Right cardiac atrium (tissue), 5 donors: ENCODE data around the gene PPM1H. TPM values are rescaled to one million over a fixed set of nuclear protein-coding genes. Genes with fewer than 3 reads are reported as not detected.
"Not testable (repeated sequence)": the region's sequence is repeated elsewhere in the genome, so short reads cannot be mapped to it uniquely, and the experiment has no call there.

Experiments used
- ATAC-seq, 2 donors: fragments of 200-7000 bp; cut with Tn5 transposase; one replicate each; pipeline versions ENCODE4 v1.8.0 to v1.9.1; 2020; ENCODE audit warnings: moderate library complexity in 2 of 2, mild to moderate bottlenecking in 1 of 2
- DNase-seq, 3 donors: peaks; one replicate each; pipeline ENCODE4 v3.0.0-alpha.2; 2020
- H3K27ac ChIP-seq: one replicate; pipeline ENCODE4 v1.5.1; 2013; ENCODE audit warnings: mild to moderate bottlenecking, low read length, control low read depth, moderate library complexity
- H3K27me3 ChIP-seq: one replicate; pipeline ENCODE4 v1.6.1; 2013; ENCODE audit not compliant: control insufficient read depth, insufficient read depth
- H3K4me1 ChIP-seq: one replicate; pipeline ENCODE4 v1.6.1; 2013; ENCODE audit warnings: low read length; ENCODE audit not compliant: control insufficient read depth, insufficient read depth
- H3K4me3 ChIP-seq: one replicate; pipeline ENCODE4 v1.5.1; 2013; ENCODE audit warnings: low read length, control low read depth
- H3K9me3 ChIP-seq: one replicate; pipeline ENCODE4 v1.6.1; 2013; ENCODE audit warnings: low read length; ENCODE audit not compliant: control insufficient read depth
- WGBS: extraction: QIAGEN DNeasy Blood & Tissue Kit; methylation state at CpG from one replicate; pipeline ENCODE4 v1.1.7; 2013; 5-methylcytosine and 5-hydroxymethylcytosine counted together
- intact Hi-C, 4 donors: fragments of 100-400 bp; cut with DNase I; formaldehyde crosslinking; loops; one replicate each; pipeline versions ENCODE4 v1.11.0 to v1.14.0; 2022 to 2023
- polyA plus RNA-seq: library from polyadenylated mRNA; stranded (reverse); fragments of 200-250 nt; gene quantifications from one replicate; pipeline ENCODE4 v1.2.3, GENCODE V29; 2013
- total RNA-seq, 4 donors: library from RNA; stranded (reverse); fragmentation: NEBNext Ultra II Directional; extraction: Animal tissue kit (Norgen Biotek cat#: 25700); gene quantifications; one replicate each; pipeline ENCODE4 v1.2.1, GENCODE V29; 2021
- donor health status: healthy with polysubstance abuse.
- donor health status: DM: no; HTN: yes; CAD: no.
- donor health status: DM: no; HTN: no; CAD: no.
- donor health status: DM: no; HTN: yes; CAD: no; lungs with severe emphysema.
- donor health status: DM: yes; HTN: yes; CAD: no.

PPM1H gene
- total and polyA plus RNA-seq, 5 donors: 1.0 to 4.4 (median 3.5) TPM

- ATAC-seq: no peak
- H3K4me1 ChIP-seq: no peaks in the 10 kb centered on the region
- WGBS: 61% methylated on average over 3 of the region's 3 CpGs
- H3K4me3 ChIP-seq: no peak overlapping the region
- H3K27me3 ChIP-seq: peaks cover 2% of the 10 kb centered on the region
- DNase-seq: no peak
- intact Hi-C loops: no loop called here
- no peaks in the 10 kb centered on the region for H3K9me3 ChIP-seq
- no peak overlapping the region for H3K27ac ChIP-seq
Measured at GRCh38 chr12:62943779-62944395, 8.9 kb upstream of the PPM1H start.

DNA sequence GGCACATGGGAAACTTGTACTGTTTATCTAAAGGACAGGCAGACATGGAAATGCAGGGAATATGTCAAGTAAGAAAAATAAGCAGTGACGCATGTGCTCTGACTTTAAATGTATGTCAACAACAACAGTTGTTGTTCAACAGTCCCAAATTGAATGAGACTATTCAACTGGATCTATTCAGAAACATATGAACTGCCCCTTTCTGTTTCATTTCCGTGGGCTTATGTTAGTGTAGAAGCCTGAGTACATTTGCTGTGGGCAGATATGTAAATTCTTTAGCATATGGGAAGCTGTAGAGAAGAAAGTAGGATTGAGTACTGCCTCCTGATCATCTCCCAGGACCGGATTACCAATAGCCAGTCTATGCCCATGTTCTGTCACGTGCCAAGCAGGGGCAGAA lies 7.4 kb upstream of the PPM1H start:
- WGBS: 74% methylated on average over 4 of the region's 4 CpGs
- H3K9me3 ChIP-seq, H3K27me3 ChIP-seq, H3K4me3 ChIP-seq, H3K27ac ChIP-seq, ATAC-seq, H3K4me1 ChIP-seq, intact Hi-C loops, DNase-seq: not testable (repeated sequence)

DNA sequence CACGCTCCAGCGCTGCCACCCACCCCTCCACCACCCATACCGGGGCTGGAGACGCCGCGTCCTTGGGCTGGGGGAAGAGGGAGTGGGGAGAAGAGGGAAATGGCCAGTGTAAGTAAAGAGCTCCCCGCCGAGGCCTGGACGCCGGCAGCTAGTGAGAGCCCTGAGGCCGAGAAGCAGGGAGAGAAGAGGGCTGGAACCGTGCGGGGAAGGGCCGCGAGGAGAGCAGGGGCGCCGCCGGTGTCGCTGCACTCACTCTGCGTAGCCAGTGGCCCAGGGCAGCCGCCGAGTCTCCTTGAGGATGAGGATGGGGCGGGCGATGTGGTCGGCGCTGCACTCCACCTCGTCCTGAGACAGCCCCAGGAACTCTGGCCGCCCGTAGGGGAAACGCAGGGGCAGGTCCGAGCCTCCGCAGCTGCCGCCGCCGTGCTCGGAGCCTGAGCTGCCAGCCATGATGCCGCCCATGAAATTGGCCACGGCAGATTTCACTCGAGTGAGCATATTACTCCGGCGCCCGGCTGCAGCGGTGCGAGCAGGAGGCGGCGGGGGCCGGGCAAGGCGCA lies 631 bp downstream of the PPM1H start:
- DNase-seq: peak; percentile 50 to 79 (median 76)
- under 1% methylated on average over 48 of the region's 48 CpGs for WGBS
- Histone ChIP-seq H3K9me3 (no peaks in the 10 kb centered on the region), H3K4me3 (peak overlapping the region; percentile 72), H3K27ac (peak overlapping the region; percentile 4), H3K4me1 (no peaks in the 10 kb centered on the region), H3K27me3 (no peaks in the 10 kb centered on the region)
- ATAC-seq: peak; percentile 78 to 79
- intact Hi-C loops: loop anchor here in 2 of 4 donors (5.0 to 10.0 kb wide), 2 partner anchors 67 to 120 kb away; no protein-coding TSS in a partner anchor

- DNase-seq: peak in 2 of 3 donors; percentile 37 to 48
- intact Hi-C loops: loop anchor here in 2 of 4 donors (5.0 to 10.0 kb wide), 2 partner anchors 66 to 119 kb away; no protein-coding TSS in a partner anchor
- peak in 1 of 2 donors; percentile 20 for ATAC-seq
- peak overlapping the region; percentile 72 for H3K4me3 ChIP-seq
- no peaks in the 10 kb centered on the region for H3K9me3 ChIP-seq
- H3K4me1 ChIP-seq: no peaks in the 10 kb centered on the region
- no peak overlapping the region for H3K27ac ChIP-seq
- H3K27me3 ChIP-seq: no peaks in the 10 kb centered on the region
- under 1% methylated on average over 24 of the region's 24 CpGs for WGBS
Measured at GRCh38 chr12:62933602-62934238, 1.2 kb downstream of the PPM1H start.

DNA sequence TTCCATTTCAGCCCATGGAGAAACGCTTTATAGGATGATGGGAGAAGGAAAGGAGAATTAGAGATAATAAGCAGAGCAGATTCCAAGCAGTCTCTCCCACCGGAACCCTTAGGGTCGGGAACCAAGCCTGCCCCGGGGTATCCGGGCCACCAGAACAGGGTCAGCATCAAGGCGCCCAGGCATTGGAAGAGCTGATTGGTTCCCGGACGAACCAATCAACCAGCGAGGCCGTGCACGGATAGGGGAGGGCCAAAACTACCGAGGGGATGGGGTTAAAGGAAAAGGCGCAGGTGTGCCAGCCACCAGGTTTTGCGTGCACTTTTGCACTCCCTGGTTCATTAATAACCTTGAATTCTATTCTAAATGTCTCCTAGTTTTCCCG lies 1.7 kb downstream of the PPM1H start:
- intact Hi-C loops: loop anchor here in 2 of 4 donors (5.0 to 10.0 kb wide), 2 partner anchors 66 to 118 kb away; no protein-coding TSS in a partner anchor
- WGBS: 1% methylated on average over 15 of the region's 15 CpGs

DNA sequence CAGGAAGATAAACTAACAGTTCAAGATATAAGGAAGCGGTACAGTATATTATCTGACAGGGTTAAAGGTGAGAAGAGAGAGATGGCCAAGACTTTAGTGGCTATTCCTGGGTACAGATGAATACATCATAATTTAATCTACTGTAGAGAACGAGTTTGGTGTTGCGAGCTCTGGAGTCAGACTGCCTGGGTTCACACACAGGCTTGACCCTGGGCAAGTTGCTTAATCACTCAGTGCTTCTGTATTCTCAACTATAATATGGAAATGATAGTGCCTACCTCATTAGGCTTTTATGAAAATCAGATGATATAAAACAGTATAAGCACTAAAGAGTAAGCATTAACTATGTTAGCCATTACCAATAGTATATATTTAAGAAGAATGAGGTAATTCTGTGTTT lies 3.5 kb downstream of the PPM1H start:
- DNase-seq (no peak), ATAC-seq (no peak)
- no peak overlapping the region for H3K27ac ChIP-seq
- H3K4me3 ChIP-seq: no peak overlapping the region
- H3K27me3 ChIP-seq: no peaks in the 10 kb centered on the region
- H3K4me1 ChIP-seq: no peaks in the 10 kb centered on the region
- H3K9me3 ChIP-seq: no peaks in the 10 kb centered on the region
- WGBS: 74% methylated on average over 3 of the region's 3 CpGs
- intact Hi-C loops: loop anchor here in 2 of 4 donors (5.0 to 10.0 kb wide), 2 partner anchors 64 to 117 kb away; no protein-coding TSS in a partner anchor

More for the DNA sequence above, 1.7 kb downstream of the PPM1H start:
- DNase-seq (peak; percentile 46 to 73 (median 66)), ATAC-seq (peak; percentile 71 to 84)
- H3K9me3 ChIP-seq: no peaks in the 10 kb centered on the region
- no peaks in the 10 kb centered on the region for H3K4me1 ChIP-seq
- H3K27ac ChIP-seq: no peak overlapping the region
- no peaks in the 10 kb centered on the region for H3K27me3 ChIP-seq
- peak overlapping the region; percentile 72 for H3K4me3 ChIP-seq

DNA sequence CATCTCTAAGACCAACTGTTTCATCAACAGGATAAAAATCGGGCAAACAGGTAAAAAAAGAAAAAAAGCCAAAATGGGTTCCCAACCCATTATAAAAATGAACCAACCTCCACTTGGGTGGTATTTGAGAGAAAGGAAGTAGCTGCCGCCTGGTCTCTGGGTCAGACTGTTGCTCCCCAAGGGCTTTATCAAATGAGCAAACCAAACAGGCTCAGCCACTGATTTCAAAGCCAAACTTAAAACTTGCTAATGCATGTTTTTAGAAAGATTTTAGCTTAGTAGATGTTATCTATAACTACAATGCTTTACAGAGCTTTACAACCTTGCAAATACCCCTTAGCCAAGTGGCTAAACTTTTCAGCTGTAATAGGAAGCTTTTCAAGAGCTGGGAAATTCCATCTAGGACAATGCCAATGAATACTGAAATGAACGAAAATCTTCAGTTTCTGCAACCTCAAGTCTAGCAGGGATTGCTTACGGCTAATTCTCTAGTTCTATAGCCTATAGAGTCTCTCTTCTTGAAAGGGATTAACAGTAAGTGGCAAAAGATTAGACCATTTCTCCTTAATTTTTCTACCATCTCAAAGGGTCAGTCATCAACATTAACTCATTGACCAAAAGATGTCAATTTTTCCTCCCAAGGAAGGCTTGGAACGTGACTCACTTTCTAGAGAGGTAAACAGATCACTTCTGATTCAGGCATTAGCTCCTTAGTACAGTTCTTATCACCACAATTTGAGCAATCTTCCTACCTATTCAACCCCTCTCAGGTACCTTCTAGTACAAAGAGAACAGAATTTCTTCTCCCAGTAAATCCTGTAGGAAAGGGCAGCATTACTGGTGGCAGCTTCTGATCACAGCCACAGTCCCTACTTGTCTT lies 4.2 kb downstream of the PPM1H start:
- 49% methylated on average over 5 of the region's 5 CpGs for WGBS
- Histone ChIP-seq H3K4me1 (no peaks in the 10 kb centered on the region), H3K27ac (no peak overlapping the region), H3K9me3 (no peaks in the 10 kb centered on the region), H3K4me3 (no peak overlapping the region), H3K27me3 (no peaks in the 10 kb centered on the region)
- DNase-seq (no peak), ATAC-seq (no peak)
- intact Hi-C loops: loop anchor here in 2 of 4 donors (5.0 to 10.0 kb wide), 2 partner anchors 63 to 116 kb away; no protein-coding TSS in a partner anchor

DNA sequence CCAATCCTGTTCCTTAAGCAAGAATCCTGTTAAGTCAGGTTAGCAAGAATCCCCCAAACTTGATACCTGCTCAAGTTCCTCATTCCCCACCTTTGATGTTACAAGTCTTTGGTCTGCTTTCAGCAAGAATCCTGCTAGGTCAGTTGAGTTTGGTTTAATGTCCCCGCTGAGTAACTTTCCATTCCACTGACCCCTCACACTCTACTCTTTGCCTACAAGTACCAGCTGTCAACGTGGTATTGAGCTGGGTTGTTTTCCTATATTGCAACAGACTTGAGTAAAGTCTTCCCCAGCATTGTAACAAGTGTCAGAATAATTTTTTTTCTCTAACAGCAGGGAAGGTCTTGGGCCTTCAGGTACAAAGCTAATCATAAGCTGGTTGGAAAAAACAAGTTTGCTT lies 6.3 kb downstream of the PPM1H start:
- Histone ChIP-seq H3K9me3 (no peaks in the 10 kb centered on the region), H3K27me3 (no peaks in the 10 kb centered on the region), H3K4me1 (no peaks in the 10 kb centered on the region), H3K27ac (no peak overlapping the region), H3K4me3 (no peak overlapping the region)
- intact Hi-C loops: no loop called here
- ATAC-seq (no peak), DNase-seq (no peak)
- 71% methylated on average over 2 of the region's 2 CpGs for WGBS

- Histone ChIP-seq H3K4me1 (no peaks in the 10 kb centered on the region), H3K9me3 (no peaks in the 10 kb centered on the region), H3K4me3 (no peak overlapping the region), H3K27me3 (no peaks in the 10 kb centered on the region), H3K27ac (no peak overlapping the region)
- ATAC-seq (no peak), DNase-seq (no peak)
- intact Hi-C loops: no loop called here
- 93% methylated on average over 1 of the region's 1 CpG for WGBS
Measured at GRCh38 chr12:62925680-62926079, 9.3 kb downstream of the PPM1H start.

GRCh38 chr12:62924084-62924483 lies 10.9 kb downstream of the PPM1H start:
- WGBS: 87% methylated on average over 2 of the region's 2 CpGs
- Histone ChIP-seq H3K9me3 (no peaks in the 10 kb centered on the region), H3K4me3 (no peak overlapping the region), H3K27me3 (no peaks in the 10 kb centered on the region), H3K4me1 (no peaks in the 10 kb centered on the region), H3K27ac (no peak overlapping the region)
- DNase-seq (no peak), ATAC-seq (no peak)
- intact Hi-C loops: no loop called here
